Activated T-cell treated with anti-CD3 and anti-CD28 coated beads, Interleukin-2, amount 50 U/mL, for 72 hours (primary cell): ENCODE measurements around the gene CNTNAP2. TPM values are rescaled to one million over a fixed set of nuclear protein-coding genes. Genes with fewer than 3 reads are reported as not detected.
A peak's percentile ranks its signal among the peaks of the same experiment; 100 is the strongest.
"Not testable (repeated sequence)": the region's sequence is repeated elsewhere in the genome, so short reads cannot be mapped to it uniquely, and the experiment has no call there.

ENCODE experiments used
- ATAC-seq, 2 donors: fragments of 150-1000 bp; cut with Tn5 transposase; replicated peaks in 1 of 2; 2 replicates each; pipeline ENCODE4 v1.10.0; 2021; ENCODE audit warnings: moderate library complexity in 2 of 2, mild to moderate bottlenecking in 1 of 2
- DNase-seq, 2 donors: peaks; one replicate each; pipeline ENCODE4 v3.0.0; 2021 to 2022; ENCODE audit warnings: mixed read lengths in 1 of 2
- H3K27ac Mint-ChIP-seq: one replicate; pipeline ENCODE4 v1.8.0; 2022; ENCODE audit warnings: mild to moderate bottlenecking, moderate library complexity, mixed read lengths
- H3K27me3 Mint-ChIP-seq: one replicate; pipeline ENCODE4 v1.8.0; 2022; ENCODE audit warnings: low read depth, mixed read lengths
- H3K36me3 Mint-ChIP-seq, 2 donors: one replicate each; pipeline ENCODE4 v1.8.0; 2022; ENCODE audit warnings: mixed read lengths in 2 of 2, mild to moderate bottlenecking in 1 of 2; ENCODE audit not compliant: insufficient read depth in 2 of 2
- H3K4me1 Mint-ChIP-seq: one replicate; pipeline ENCODE4 v1.8.0; 2022; ENCODE audit warnings: low read depth, mixed read lengths
- H3K4me3 Mint-ChIP-seq, 2 donors: one replicate each; pipeline ENCODE4 v1.8.0; 2022; ENCODE audit warnings: mild to moderate bottlenecking in 2 of 2, mixed read lengths in 2 of 2, moderate library complexity in 2 of 2
- H3K9me3 Mint-ChIP-seq, 2 donors: one replicate each; pipeline ENCODE4 v1.8.0; 2022; ENCODE audit warnings: mixed read lengths in 2 of 2
- total RNA-seq, 2 donors: library from RNA; stranded (reverse); gene quantifications; one replicate each; pipeline ENCODE4 v1.2.3, GENCODE V29; 2022

CNTNAP2 gene
- total RNA-seq, 2 donors from 2014 or later = not detected

- Mint-ChIP-seq H3K9me3 (peaks cover 18 to 19% of the 10 kb centered on the region in 2 donors), H3K36me3 (peaks cover 11 to 13% of the 10 kb centered on the region in 2 donors), H3K4me1 (no peaks in the 10 kb centered on the region), H3K4me3 (no peak overlapping the region), H3K27me3 (peaks cover 23% of the 10 kb centered on the region), H3K27ac (no peak overlapping the region)
- no peak for DNase-seq
- no peak for ATAC-seq
These were observed 2213.7 kb downstream of the CNTNAP2 start for GRCh38 chr7:148330124-148330818.

- H3K4me3 Mint-ChIP-seq = no peak overlapping the region
- peaks cover 11 to 13% of the 10 kb centered on the region in 2 donors for H3K36me3 Mint-ChIP-seq
- no peak overlapping the region for H3K27ac Mint-ChIP-seq
- no peaks in the 10 kb centered on the region for H3K4me1 Mint-ChIP-seq
- H3K9me3 Mint-ChIP-seq = peaks cover 18 to 19% of the 10 kb centered on the region in 2 donors
- ATAC-seq = no peak
- H3K27me3 Mint-ChIP-seq = peaks cover 25% of the 10 kb centered on the region
- no peak for DNase-seq
These were observed 2214.2 kb downstream of the CNTNAP2 start for GRCh38 chr7:148330822-148331221.

GRCh38 chr7:148331456-148331855 lies 2214.9 kb downstream of the CNTNAP2 start:
- not testable (repeated sequence) for H3K4me3 Mint-ChIP-seq, ATAC-seq, H3K4me1 Mint-ChIP-seq, DNase-seq, H3K27ac Mint-ChIP-seq
- Mint-ChIP-seq H3K9me3 (peaks cover 18 to 19% of the 10 kb centered on the region in 2 donors), H3K36me3 (peaks cover 11 to 13% of the 10 kb centered on the region in 2 donors), H3K27me3 (peaks cover 25% of the 10 kb centered on the region)

GRCh38 chr7:148332191-148333186 lies 2215.9 kb downstream of the CNTNAP2 start:
- no peak overlapping the region for H3K4me3 Mint-ChIP-seq
- no peak overlapping the region for H3K27ac Mint-ChIP-seq
- peaks cover 18 to 19% of the 10 kb centered on the region in 2 donors for H3K9me3 Mint-ChIP-seq
- peaks cover 11 to 13% of the 10 kb centered on the region in 2 donors for H3K36me3 Mint-ChIP-seq
- ATAC-seq = no peak
- H3K4me1 Mint-ChIP-seq = no peaks in the 10 kb centered on the region
- H3K27me3 Mint-ChIP-seq = peaks cover 33% of the 10 kb centered on the region
- DNase-seq = no peak

GRCh38 chr7:148334441-148334956 lies 2217.9 kb downstream of the CNTNAP2 start:
- H3K27ac Mint-ChIP-seq = no peak overlapping the region
- peaks cover 11 to 13% of the 10 kb centered on the region in 2 donors for H3K36me3 Mint-ChIP-seq
- ATAC-seq = no peak
- peaks cover 18 to 19% of the 10 kb centered on the region in 2 donors for H3K9me3 Mint-ChIP-seq
- DNase-seq = no peak
- peaks cover 9% of the 10 kb centered on the region for H3K4me1 Mint-ChIP-seq
- H3K4me3 Mint-ChIP-seq = no peak overlapping the region
- peaks cover 53% of the 10 kb centered on the region for H3K27me3 Mint-ChIP-seq

- peaks cover 15 to 16% of the 10 kb centered on the region in 2 donors for H3K9me3 Mint-ChIP-seq
These were observed 2218.5 kb downstream of the CNTNAP2 start for GRCh38 chr7:148334959-148335577.

GRCh38 chr7:148335790-148336189 lies 2219.2 kb downstream of the CNTNAP2 start:
- Mint-ChIP-seq H3K4me3 (no peak overlapping the region), H3K27ac (no peak overlapping the region), H3K9me3 (peaks cover 8% of the 10 kb centered on the region in 2 donors), H3K27me3 (peaks cover 66% of the 10 kb centered on the region), H3K36me3 (peaks cover 4 to 7% of the 10 kb centered on the region in 2 donors), H3K4me1 (peaks cover 15% of the 10 kb centered on the region)
- DNase-seq (no peak), ATAC-seq (no peak)

More at GRCh38 chr7:148334959-148335577, 2218.5 kb downstream of the CNTNAP2 start:
- Mint-ChIP-seq H3K36me3 (peaks cover 9 to 10% of the 10 kb centered on the region in 2 donors), H3K27ac (no peak overlapping the region), H3K27me3 (peaks cover 58% of the 10 kb centered on the region), H3K4me1 (peaks cover 15% of the 10 kb centered on the region), H3K4me3 (no peak overlapping the region)
- ATAC-seq (no peak), DNase-seq (no peak)

- DNase-seq = no peak
These were observed 2219.8 kb downstream of the CNTNAP2 start for GRCh38 chr7:148336411-148336810.

GRCh38 chr7:148337246-148337965 lies 2220.8 kb downstream of the CNTNAP2 start:
- DNase-seq (no peak), ATAC-seq (no peak)
- peaks cover 76% of the 10 kb centered on the region for H3K27me3 Mint-ChIP-seq
- peaks cover 15% of the 10 kb centered on the region for H3K4me1 Mint-ChIP-seq
- no peak overlapping the region for H3K4me3 Mint-ChIP-seq
- no peak overlapping the region for H3K27ac Mint-ChIP-seq
- H3K36me3 Mint-ChIP-seq = no peaks in the 10 kb centered on the region
- no peaks in the 10 kb centered on the region for H3K9me3 Mint-ChIP-seq

More at GRCh38 chr7:148336411-148336810, 2219.8 kb downstream of the CNTNAP2 start:
- ATAC-seq = no peak
- Mint-ChIP-seq H3K4me3 (no peak overlapping the region), H3K27ac (no peak overlapping the region), H3K9me3 (peaks cover 2% of the 10 kb centered on the region in 2 donors), H3K36me3 (peaks cover 2 to 3% of the 10 kb centered on the region in 2 donors), H3K4me1 (peaks cover 15% of the 10 kb centered on the region), H3K27me3 (peaks cover 69% of the 10 kb centered on the region)

GRCh38 chr7:148337995-148338747 lies 2221.6 kb downstream of the CNTNAP2 start:
- Mint-ChIP-seq H3K4me1 (peaks cover 15% of the 10 kb centered on the region), H3K36me3 (no peaks in the 10 kb centered on the region), H3K27ac (no peak overlapping the region), H3K27me3 (peaks cover 75% of the 10 kb centered on the region), H3K4me3 (peak overlapping the region; percentile 67 to 81), H3K9me3 (no peaks in the 10 kb centered on the region)
- DNase-seq = no peak
- no peak for ATAC-seq

- peaks cover 67% of the 10 kb centered on the region for H3K27me3 Mint-ChIP-seq
These were observed 2224.1 kb downstream of the CNTNAP2 start for GRCh38 chr7:148340438-148341280.

More at GRCh38 chr7:148340438-148341280, 2224.1 kb downstream of the CNTNAP2 start:
- no peaks in the 10 kb centered on the region for H3K9me3 Mint-ChIP-seq
- no peak overlapping the region for H3K27ac Mint-ChIP-seq
- DNase-seq = no peak
- H3K4me1 Mint-ChIP-seq = peaks cover 15% of the 10 kb centered on the region
- no peaks in the 10 kb centered on the region for H3K36me3 Mint-ChIP-seq
- no peak overlapping the region for H3K4me3 Mint-ChIP-seq
- no peak for ATAC-seq
